ENCODE data around the gene TMEM132E.

Gene TMEM132E

DNA sequence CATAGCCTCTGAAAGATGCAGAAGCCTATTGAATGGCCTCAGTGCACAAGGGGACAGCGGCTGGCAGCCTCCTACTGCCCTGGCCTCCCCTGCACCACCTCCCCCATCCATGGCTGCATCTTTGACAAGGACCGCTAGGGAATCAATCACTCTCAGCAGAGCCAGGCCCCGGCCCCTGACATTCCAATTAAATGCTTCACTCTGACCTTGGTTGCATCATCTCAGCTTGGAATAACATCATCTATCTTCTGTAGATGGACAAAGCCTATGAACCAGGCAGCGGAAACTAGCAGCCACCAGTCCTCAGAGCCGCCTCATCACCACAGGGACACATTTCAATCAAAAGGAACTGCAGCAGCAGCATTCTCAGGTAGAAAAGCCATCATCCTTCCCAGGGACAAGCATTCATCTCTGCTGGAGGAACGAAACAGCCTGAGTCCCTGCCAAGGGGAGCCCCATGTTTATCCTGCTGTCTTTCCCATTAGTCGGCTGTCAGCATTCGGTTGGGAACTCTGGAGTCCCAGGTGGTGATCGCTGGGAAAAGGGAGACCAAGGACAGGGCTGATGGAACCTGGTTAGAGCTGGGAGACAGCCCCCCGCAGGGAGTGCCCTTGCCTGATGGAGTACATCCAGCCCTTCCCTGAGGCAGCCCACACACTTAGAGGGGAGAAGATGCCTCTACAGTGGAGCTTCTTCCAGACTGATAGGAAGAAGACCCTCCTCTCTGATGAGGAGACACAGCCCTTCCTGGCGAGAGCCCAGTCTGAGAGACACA is 11.5 kb upstream of the TMEM132E start:
- no peak overlapping the region for H3K4me3 ChIP-seq (replicated peaks; ENCODE audit: insufficient read depth, low read length)
- no peak overlapping the region for H3K27ac ChIP-seq (replicated peaks)
- no peak for TF ChIP-seq POLR2AphosphoS5 (IDR thresholded peaks at IDR 0.05; ENCODE audit: low read depth)
- TF ChIP-seq, protein P1, sequence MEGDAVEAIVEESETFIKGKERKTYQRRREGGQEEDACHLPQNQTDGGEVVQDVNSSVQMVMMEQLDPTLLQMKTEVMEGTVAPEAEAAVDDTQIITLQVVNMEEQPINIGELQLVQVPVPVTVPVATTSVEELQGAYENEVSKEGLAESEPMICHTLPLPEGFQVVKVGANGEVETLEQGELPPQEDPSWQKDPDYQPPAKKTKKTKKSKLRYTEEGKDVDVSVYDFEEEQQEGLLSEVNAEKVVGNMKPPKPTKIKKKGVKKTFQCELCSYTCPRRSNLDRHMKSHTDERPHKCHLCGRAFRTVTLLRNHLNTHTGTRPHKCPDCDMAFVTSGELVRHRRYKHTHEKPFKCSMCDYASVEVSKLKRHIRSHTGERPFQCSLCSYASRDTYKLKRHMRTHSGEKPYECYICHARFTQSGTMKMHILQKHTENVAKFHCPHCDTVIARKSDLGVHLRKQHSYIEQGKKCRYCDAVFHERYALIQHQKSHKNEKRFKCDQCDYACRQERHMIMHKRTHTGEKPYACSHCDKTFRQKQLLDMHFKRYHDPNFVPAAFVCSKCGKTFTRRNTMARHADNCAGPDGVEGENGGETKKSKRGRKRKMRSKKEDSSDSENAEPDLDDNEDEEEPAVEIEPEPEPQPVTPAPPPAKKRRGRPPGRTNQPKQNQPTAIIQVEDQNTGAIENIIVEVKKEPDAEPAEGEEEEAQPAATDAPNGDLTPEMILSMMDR (IDR thresholded peaks at IDR 0.05; ENCODE audit: insufficient read depth, low read length) = no peak
- TF ChIP-seq, protein P2, sequence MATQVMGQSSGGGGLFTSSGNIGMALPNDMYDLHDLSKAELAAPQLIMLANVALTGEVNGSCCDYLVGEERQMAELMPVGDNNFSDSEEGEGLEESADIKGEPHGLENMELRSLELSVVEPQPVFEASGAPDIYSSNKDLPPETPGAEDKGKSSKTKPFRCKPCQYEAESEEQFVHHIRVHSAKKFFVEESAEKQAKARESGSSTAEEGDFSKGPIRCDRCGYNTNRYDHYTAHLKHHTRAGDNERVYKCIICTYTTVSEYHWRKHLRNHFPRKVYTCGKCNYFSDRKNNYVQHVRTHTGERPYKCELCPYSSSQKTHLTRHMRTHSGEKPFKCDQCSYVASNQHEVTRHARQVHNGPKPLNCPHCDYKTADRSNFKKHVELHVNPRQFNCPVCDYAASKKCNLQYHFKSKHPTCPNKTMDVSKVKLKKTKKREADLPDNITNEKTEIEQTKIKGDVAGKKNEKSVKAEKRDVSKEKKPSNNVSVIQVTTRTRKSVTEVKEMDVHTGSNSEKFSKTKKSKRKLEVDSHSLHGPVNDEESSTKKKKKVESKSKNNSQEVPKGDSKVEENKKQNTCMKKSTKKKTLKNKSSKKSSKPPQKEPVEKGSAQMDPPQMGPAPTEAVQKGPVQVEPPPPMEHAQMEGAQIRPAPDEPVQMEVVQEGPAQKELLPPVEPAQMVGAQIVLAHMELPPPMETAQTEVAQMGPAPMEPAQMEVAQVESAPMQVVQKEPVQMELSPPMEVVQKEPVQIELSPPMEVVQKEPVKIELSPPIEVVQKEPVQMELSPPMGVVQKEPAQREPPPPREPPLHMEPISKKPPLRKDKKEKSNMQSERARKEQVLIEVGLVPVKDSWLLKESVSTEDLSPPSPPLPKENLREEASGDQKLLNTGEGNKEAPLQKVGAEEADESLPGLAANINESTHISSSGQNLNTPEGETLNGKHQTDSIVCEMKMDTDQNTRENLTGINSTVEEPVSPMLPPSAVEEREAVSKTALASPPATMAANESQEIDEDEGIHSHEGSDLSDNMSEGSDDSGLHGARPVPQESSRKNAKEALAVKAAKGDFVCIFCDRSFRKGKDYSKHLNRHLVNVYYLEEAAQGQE (IDR thresholded peaks at IDR 0.05; ENCODE audit: insufficient replicate concordance, low read depth) = no peak
- H3K27me3 ChIP-seq (ENCODE audit: insufficient read depth, poor library complexity, severe bottlenecking) = peaks cover under 1% of the 10 kb centered on the region
- DNase-seq (ENCODE audit: low read depth in 1 of 2, low spot score in 1 of 2) = no peak

DNA sequence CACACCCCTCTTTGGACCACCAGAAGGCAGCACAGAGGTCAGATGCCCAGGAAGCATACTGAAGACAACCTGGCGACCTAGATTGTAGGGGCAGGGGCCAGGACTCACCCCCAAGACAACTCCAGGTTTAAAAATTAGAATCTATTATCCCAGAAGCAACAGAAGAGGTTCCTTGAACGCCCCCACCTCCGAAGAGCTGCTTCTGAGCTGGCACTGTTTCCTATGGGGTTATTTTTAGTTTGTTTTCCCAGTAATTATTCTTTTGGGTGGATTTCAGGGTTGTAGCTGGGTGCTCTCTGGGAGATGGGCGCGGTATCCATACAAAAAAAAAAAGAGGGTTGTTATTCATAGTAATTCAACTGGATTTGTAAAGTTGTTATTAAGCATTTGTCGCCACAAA is 10.4 kb upstream of the TMEM132E start:
- no peaks in the 10 kb centered on the region for H3K27me3 ChIP-seq (ENCODE audit: insufficient read depth, poor library complexity, severe bottlenecking)
- DNase-seq (ENCODE audit: low read depth in 1 of 2, low spot score in 1 of 2) = no peak
- H3K27ac ChIP-seq (replicated peaks) = no peak overlapping the region
- no peak overlapping the region for H3K4me3 ChIP-seq (replicated peaks; ENCODE audit: insufficient read depth, low read length)
- TF ChIP-seq GABPA (IDR thresholded peaks at IDR 0.05; ENCODE audit: low read depth) = no peak
- TF ChIP-seq, protein P1 (IDR thresholded peaks at IDR 0.05; ENCODE audit: insufficient read depth, low read length) = no peak
- TF ChIP-seq, protein P2 (IDR thresholded peaks at IDR 0.05; ENCODE audit: insufficient replicate concordance, low read depth) = no peak
- TF ChIP-seq POLR2AphosphoS5 (IDR thresholded peaks at IDR 0.05; ENCODE audit: low read depth) = no peak
- no peak for TF ChIP-seq SPI1 (IDR thresholded peaks at IDR 0.05; ENCODE audit: borderline replicate concordance, low read depth)

DNA sequence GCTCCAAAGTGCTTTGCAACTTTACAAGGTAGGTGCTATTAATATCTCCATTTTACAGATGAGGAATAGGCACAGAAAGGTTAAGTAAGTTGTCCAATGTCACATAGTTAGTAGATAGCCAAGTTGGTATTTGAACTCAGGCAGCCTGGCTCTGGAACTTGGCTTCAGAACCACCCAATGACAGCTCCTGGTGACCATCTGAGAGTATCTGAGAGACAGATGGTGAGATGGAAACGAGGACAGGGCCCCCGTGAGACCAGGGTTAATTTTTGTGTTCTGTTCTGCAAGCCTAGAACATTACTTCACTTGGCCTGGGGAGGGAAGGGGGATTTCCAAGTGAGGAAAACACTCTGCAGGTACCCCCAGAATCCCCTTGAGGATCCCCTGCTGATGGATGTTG is 9.8 kb upstream of the TMEM132E start:
- H3K27me3 ChIP-seq (ENCODE audit: insufficient read depth, poor library complexity, severe bottlenecking) = no peaks in the 10 kb centered on the region
- no peak for TF ChIP-seq SPI1 (IDR thresholded peaks at IDR 0.05; ENCODE audit: borderline replicate concordance, low read depth)
- TF ChIP-seq POLR2AphosphoS5 (IDR thresholded peaks at IDR 0.05; ENCODE audit: low read depth) = no peak
- no peak for TF ChIP-seq GABPA (IDR thresholded peaks at IDR 0.05; ENCODE audit: low read depth)
- TF ChIP-seq, protein P1 (IDR thresholded peaks at IDR 0.05; ENCODE audit: insufficient read depth, low read length) = no peak
- TF ChIP-seq, protein P2 (IDR thresholded peaks at IDR 0.05; ENCODE audit: insufficient replicate concordance, low read depth) = no peak
- DNase-seq (ENCODE audit: low read depth in 1 of 2, low spot score in 1 of 2) = no peak

More for the DNA sequence above, 9.8 kb upstream of the TMEM132E start:
- no peak overlapping the region for H3K4me3 ChIP-seq (replicated peaks; ENCODE audit: insufficient read depth, low read length)
- no peak overlapping the region for H3K27ac ChIP-seq (replicated peaks)

All from HL-60 (cell line).